WERI-Rb-1 (cell line): ENCODE results near the gene PGAM2.

Source experiments
- DNase-seq: peaks from one replicate; pipeline ENCODE4 v3.0.0-alpha.2; 2020
- H3K27ac ChIP-seq: fragments of 250-450 bp; sonication (Bioruptor Pico); 2 replicates; pipeline ENCODE4 v1.5.1; 2020; ENCODE audit warnings: mild to moderate bottlenecking, moderate library complexity
- H3K27me3 ChIP-seq: fragments of 250-450 bp; sonication (Bioruptor Pico); 2 replicates; pipeline ENCODE4 v1.5.1; 2021; ENCODE audit warnings: mild to moderate bottlenecking, low read depth, moderate library complexity; ENCODE audit not compliant: insufficient read depth, severe bottlenecking
- H3K36me3 ChIP-seq: fragments of 250-450 bp; sonication (Bioruptor Pico); 2 replicates; pipeline ENCODE4 v1.5.1; 2020; ENCODE audit warnings: mild to moderate bottlenecking, moderate library complexity
- H3K4me3 ChIP-seq: 2 replicates; pipeline ENCODE4 v1.5.1; 2011; ENCODE audit warnings: low read depth, mild to moderate bottlenecking, control low read depth, low read length
- H3K9me3 ChIP-seq: fragments of 250-450 bp; sonication (Bioruptor Pico); 2 replicates; pipeline ENCODE4 v1.5.1; 2021; ENCODE audit warnings: mild to moderate bottlenecking, moderate library complexity; ENCODE audit not compliant: severe bottlenecking
- TF ChIP-seq, protein P1 (sequence below): IDR thresholded peaks from 2 replicates; pipeline ENCODE4 v1.5.1; 2011; ENCODE audit warnings: low read depth, mild to moderate bottlenecking, control low read depth, inconsistent platforms, low read length

PGAM2 gene

DNA sequence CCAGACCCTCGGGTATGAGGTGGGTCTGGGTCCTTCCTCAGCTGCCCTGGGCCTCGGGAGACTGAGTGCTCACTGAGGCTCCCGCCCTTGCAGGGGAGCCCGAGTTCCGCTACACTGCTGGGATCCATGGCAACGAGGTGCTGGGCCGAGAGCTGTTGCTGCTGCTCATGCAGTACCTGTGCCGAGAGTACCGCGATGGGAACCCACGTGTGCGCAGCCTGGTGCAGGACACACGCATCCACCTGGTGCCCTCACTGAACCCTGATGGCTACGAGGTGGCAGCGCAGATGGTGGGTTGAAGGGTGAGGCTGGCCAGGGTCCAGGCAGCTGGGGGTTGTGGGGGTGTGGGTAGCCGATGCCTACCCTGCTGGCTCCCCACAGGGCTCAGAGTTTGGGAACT lies 46.4 kb upstream of the PGAM2 start:
- H3K27ac ChIP-seq: no peak overlapping the region
- H3K27me3 ChIP-seq: no peaks in the 10 kb centered on the region
- TF ChIP-seq, protein P1, sequence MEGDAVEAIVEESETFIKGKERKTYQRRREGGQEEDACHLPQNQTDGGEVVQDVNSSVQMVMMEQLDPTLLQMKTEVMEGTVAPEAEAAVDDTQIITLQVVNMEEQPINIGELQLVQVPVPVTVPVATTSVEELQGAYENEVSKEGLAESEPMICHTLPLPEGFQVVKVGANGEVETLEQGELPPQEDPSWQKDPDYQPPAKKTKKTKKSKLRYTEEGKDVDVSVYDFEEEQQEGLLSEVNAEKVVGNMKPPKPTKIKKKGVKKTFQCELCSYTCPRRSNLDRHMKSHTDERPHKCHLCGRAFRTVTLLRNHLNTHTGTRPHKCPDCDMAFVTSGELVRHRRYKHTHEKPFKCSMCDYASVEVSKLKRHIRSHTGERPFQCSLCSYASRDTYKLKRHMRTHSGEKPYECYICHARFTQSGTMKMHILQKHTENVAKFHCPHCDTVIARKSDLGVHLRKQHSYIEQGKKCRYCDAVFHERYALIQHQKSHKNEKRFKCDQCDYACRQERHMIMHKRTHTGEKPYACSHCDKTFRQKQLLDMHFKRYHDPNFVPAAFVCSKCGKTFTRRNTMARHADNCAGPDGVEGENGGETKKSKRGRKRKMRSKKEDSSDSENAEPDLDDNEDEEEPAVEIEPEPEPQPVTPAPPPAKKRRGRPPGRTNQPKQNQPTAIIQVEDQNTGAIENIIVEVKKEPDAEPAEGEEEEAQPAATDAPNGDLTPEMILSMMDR: no peak
- DNase-seq: no peak
- peaks cover 82% of the 10 kb centered on the region for H3K36me3 ChIP-seq
- H3K4me3 ChIP-seq: no peak overlapping the region
- H3K9me3 ChIP-seq: no peaks in the 10 kb centered on the region

DNA sequence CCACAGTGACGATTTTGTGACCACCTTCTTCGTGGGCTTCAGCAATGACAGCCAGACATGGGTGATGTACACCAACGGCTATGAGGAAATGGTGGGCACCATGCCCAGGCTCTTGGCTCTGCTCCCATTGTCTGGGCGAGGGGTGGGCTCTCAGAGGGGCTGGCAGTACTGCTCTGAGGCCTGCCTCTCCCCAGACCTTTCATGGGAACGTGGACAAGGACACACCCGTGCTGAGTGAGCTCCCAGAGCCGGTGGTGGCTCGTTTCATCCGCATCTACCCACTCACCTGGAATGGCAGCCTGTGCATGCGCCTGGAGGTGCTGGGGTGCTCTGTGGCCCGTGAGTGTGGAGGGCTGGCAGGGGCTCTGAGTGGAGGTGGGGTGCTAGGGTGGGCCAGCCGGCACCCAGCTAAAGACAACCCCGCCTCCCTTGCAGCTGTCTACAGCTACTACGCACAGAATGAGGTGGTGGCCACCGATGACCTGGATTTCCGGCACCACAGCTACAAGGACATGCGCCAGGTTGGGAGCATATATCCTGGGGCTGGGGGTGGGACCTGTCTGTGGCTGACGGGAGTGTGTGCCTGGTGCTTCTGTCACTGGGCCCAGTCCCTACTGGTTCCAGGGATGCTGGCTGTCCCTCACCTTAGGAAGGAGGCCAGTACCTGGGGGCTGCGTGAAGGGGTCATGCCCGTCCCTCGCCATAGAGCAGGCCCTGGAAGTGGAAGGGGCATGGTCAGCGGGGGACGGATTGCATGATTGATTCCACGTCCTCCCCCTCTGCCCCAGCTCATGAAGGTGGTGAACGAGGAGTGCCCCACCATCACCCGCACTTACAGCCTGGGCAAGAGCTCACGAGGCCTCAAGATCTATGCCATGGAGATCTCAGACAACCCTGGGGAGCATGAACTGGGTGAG lies 45.6 kb upstream of the PGAM2 start:
- Histone ChIP-seq H3K36me3 (peaks cover 79% of the 10 kb centered on the region), H3K4me3 (no peak overlapping the region), H3K27ac (no peak overlapping the region), H3K27me3 (no peaks in the 10 kb centered on the region), H3K9me3 (no peaks in the 10 kb centered on the region)
- TF ChIP-seq, protein P1: no peak
- DNase-seq: no peak

DNA sequence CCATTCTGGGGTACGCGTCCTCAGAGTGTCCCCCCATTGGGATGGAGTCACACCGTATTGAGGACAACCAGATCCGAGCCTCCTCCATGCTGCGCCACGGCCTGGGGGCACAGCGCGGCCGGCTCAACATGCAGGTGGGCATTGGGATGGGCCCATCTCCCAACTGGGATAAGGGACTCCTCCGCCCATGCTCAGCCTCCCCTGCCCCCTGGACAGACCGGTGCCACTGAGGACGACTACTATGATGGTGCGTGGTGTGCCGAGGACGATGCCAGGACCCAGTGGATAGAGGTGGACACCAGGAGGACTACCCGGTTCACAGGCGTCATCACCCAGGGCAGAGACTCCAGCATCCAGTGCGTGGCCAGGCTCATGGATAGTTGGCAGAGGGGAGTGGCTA lies 44.6 kb upstream of the PGAM2 start:
- Histone ChIP-seq H3K4me3 (no peak overlapping the region), H3K27me3 (no peaks in the 10 kb centered on the region), H3K9me3 (no peaks in the 10 kb centered on the region), H3K36me3 (peaks cover 69% of the 10 kb centered on the region), H3K27ac (no peak overlapping the region)
- DNase-seq: no peak
- TF ChIP-seq, protein P1: no peak

GRCh38 chr7:44108768-44109750 lies 43.7 kb upstream of the PGAM2 start:
- H3K27ac ChIP-seq: no peak overlapping the region
- no peak overlapping the region for H3K4me3 ChIP-seq
- H3K36me3 ChIP-seq: peaks cover 60% of the 10 kb centered on the region
- no peaks in the 10 kb centered on the region for H3K27me3 ChIP-seq
- TF ChIP-seq, protein P1: peak; percentile 27; the same call in 1 of the 2 replicates
- DNase-seq: no peak
- H3K9me3 ChIP-seq: no peaks in the 10 kb centered on the region

DNA sequence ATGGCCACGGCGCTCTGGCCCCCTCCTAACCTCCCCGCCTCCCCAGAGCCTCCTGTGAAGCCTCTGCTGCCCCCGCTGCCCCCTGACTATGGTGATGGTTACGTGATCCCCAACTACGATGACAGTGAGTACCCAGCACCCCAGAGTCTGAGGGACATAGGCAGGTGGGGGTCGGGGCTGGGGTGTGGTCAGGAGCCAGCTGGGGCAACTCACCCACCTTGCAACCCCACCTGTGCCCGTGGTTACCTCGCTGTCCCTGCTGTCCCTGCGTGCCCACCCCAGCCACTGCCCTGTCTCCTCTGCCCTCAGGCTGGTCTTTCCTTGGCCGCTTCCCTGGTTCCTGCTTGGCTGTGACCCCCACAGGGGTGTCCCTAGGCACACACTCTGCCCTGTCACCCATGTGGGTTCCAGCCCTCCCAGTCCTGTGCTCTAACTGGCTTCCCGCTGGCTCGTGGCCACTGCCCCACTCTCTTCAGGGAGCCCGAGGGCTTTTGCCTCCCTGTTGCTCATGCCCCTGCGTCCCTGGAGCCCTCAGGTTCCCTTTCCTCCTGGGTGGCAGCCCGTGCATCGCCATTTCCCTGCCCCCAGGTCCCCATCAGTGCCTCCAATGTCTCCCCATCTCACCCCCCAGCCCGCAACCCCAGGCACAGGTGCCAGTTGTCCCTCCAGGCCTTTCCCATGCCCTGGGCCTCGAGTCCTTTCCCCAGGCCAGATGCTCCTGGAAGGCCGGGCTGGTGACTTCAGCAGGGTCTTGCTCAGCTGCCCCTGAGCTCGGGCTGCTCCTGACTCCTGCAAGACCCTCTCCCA lies 42.8 kb upstream of the PGAM2 start:
- no peak overlapping the region for H3K27ac ChIP-seq
- peaks cover 54% of the 10 kb centered on the region for H3K36me3 ChIP-seq
- TF ChIP-seq, protein P1: no peak
- H3K9me3 ChIP-seq: no peaks in the 10 kb centered on the region
- H3K4me3 ChIP-seq: no peak overlapping the region
- H3K27me3 ChIP-seq: no peaks in the 10 kb centered on the region
- DNase-seq: no peak
